Left colon (tissue), 2 donors: ENCODE data around the gene PCGF3. TPM values are rescaled to one million over a fixed set of nuclear protein-coding genes. Genes with fewer than 3 reads are reported as not detected.
"Not testable (repeated sequence)": the region's sequence is repeated elsewhere in the genome, so short reads cannot be mapped to it uniquely, and the experiment has no call there.

ENCODE experiments used
- ATAC-seq: fragments of 200-7000 bp; cut with Tn5 transposase; one replicate; pipeline ENCODE4 v1.9.1; 2020; ENCODE audit warnings: mild to moderate bottlenecking, moderate library complexity
- DNase-seq, 2 donors: peaks; one replicate each; pipeline ENCODE4 v3.0.0-alpha.2; 2020
- intact Hi-C, 2 donors: fragments of 100-400 bp; cut with DNase I in 1 of 2; cut with micrococcal nuclease in 1 of 2; formaldehyde crosslinking; loops; one replicate each; pipeline versions ENCODE4 v1.11.2 to v1.14.0; 2022; cut with DNase I, micrococcal nuclease
- total RNA-seq, 2 donors: library from RNA; stranded (reverse); fragmentation: NEBNext Ultra II Directional; extraction: Animal tissue kit (Norgen Biotek cat#: 25700); gene quantifications; one replicate each; pipeline ENCODE4 v1.2.1, GENCODE V29; 2021
- donor health status: DM: no; HTN: no; CAD: no.
- donor health status: DM: yes; HTN: yes; CAD: no.

The PCGF3 gene
- total RNA-seq, 2 donors from 2014 or later, result 46.9 to 51.9 TPM

DNA sequence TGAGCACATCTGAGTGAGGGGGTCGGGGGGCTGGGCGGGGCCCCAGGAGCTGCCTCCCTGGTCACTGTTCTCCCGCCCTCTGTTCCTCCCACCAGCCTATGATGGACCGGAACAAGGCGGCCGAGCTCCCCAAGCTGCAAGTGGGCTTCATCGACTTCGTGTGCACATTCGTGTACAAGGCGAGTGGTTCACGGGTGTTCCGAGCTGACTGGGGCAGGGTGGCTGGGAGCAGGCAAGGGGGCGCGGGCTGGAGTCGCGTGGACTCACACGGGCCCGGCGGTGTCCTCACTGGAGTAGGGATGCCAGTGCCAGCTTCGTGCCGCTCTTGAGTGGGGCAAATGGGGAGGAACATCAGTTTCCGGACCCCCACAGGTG is 39.2 kb upstream of the PCGF3 start:
- no peak for ATAC-seq
- DNase-seq, result no peak
- intact Hi-C loops, result no loop called here

DNA sequence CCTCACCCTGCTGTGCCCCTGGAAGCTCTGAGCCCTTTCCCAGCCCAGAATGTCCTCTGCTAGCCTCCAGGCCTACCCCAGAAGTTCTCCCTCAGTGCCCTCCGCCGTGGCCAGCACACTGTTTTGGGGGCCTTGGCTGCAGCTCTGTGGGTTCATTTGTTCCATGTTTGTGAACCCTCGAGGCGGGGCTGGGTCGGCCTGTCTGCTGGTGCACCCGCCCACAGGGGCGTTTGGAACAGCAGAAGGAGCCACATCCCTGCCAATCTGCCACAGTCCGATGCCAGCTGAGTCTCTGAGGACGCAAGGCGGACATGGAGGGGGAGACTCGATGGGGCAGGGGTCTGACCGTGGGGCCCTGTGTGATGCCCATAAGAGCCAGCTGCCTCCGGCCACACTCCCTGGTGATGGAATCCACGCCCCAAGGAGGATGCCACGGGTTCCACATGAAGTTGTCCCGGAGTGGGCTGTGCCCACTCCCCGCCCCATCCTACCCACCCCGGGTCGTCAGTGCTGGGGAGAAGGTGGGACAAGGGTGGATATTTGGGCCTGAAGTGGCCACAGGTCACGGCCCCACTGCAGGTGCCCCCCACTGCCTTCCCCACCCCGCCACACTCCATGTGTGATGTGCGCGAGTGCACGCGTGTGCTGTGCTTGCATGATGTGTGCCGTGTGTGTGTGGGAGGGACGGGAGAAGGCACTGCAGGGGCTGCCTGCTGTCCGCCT is 38.6 kb upstream of the PCGF3 start:
- intact Hi-C loops, result no loop called here
- ATAC-seq (no peak), DNase-seq (no peak)

DNA sequence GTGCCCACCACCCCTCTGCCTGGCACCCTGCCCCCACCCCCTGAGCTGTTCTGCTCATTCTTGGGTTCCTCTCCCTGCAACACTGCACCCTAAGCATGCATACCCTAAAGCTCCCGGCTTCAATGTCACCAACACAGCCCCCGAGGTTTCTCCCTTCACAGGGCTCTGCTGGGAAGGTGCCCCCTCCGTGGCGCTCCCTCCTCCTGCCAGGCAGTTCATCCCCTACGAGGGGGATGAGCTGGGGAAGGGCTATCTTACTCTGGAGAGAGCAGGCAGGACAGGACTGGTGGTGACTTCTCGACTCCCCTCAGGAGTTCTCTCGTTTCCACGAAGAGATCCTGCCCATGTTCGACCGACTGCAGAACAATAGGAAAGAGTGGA is 38.1 kb upstream of the PCGF3 start:
- intact Hi-C loops, result no loop called here
- ATAC-seq (no peak), DNase-seq (no peak)

DNA sequence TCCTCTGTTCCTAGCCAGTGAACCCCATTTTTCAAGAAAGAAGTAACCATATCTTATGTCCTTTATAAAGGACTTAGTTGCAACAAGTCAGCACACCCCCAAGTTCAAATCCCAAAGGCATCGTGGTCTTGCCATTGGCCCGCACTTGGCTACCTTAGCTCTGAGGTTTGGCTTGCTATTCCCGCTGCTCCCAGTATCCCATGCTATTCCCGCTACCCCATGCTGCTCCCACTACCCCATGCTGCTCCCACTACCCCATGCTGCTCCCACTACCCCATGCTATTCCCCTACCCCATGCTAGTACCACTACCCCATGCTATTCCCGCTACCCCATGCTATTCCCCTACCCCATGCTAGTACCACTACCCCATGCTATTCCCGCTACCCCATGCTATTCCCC is 37.4 kb upstream of the PCGF3 start:
- intact Hi-C loops, DNase-seq, ATAC-seq: not testable (repeated sequence)

DNA sequence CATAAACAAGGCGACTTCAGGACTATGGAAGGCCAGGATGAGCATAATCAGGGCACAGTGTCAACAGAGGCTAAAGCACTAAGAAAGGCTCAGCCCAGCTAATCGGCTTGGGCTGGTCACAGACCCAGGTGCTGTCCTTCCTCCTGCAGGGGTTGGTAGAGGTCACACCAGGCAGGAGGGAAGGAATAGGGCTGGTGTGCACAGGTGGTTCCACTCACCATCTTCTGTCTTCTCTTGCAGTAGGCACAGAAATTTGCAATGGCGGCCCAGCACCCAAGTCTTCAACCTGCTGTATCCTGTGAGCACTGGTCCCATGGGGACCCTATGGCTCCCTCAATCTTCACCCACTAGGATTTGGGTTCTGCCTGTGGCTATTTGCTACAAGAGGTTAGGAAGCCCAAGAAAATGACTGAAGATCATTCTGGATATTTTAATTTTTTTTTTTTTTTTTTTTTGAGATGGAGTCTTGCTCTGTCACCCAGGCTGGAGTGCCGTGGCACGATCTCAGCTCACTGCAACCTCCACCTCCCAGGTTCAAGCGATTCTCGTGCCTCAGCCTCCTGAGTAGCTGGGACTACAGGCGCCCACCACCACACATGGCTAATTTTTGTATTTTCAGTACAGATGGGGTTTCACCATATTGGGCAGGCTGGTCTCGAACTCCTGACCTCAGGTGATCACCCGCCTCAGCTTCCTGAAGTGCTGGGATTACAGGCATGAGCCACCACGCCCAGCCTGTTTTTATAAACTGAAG is 35.6 kb upstream of the PCGF3 start:
- intact Hi-C loops, ATAC-seq, DNase-seq: not testable (repeated sequence)

DNA sequence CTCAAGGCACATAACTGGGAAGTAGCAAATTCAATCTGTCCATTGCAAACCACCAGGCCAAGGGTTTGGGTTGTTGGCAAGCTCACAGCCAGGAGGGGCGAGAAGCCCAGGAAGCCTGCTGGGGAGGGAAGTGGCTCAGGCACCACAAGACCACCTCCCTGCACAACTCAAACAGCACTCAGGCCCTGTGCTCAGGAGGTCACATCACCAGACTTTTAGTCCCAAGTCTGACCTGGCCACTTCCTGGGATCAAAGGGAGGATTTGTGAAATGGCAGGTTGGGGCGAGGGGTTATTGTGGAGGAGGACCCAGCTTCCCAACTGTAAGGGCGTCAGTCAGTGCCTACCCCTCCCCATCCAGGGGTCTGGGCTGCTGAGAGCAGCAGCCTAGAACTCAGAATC is 33.9 kb upstream of the PCGF3 start:
- intact Hi-C loops, result no loop called here
- DNase-seq (no peak), ATAC-seq (no peak)

DNA sequence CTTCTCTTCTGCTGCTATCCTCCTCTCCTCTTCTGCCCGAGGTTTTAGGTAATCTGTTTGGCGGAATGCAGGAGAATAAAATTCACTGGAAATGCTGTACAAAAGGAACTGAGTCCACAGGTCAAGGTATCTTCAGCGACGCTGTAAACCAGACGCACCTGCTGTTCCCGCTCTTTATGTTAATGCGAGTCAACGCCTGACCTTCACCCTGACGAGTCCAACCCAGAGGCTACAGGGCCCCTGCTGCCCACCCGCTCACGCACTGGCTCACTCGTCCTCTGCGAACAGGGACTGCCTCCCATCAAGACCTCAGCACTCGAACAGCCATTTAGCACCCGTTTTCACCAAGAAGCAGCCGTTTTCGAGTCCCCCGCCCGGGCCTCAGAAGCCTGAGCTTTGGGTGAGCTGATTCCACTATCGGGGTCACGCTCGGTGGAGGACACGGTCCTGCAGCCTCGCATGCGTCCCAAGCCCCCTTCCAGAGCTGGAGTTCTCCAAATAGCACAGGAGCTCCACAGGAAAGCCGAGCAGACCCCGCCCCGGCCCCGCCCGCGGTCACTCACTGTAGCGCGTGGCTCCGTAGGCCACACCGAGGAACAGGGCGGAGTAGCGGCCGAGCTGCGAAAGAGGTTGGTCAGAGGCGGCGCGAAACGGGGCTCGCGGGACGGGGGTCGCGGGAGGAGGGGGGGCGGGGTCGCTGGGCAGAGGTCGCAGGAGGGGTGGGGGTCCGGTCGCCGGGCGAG is 32.1 kb upstream of the PCGF3 start:
- intact Hi-C loops, result no loop called here
- DNase-seq (peak; percentile 70 to 84), ATAC-seq (peak; percentile 51)

DNA sequence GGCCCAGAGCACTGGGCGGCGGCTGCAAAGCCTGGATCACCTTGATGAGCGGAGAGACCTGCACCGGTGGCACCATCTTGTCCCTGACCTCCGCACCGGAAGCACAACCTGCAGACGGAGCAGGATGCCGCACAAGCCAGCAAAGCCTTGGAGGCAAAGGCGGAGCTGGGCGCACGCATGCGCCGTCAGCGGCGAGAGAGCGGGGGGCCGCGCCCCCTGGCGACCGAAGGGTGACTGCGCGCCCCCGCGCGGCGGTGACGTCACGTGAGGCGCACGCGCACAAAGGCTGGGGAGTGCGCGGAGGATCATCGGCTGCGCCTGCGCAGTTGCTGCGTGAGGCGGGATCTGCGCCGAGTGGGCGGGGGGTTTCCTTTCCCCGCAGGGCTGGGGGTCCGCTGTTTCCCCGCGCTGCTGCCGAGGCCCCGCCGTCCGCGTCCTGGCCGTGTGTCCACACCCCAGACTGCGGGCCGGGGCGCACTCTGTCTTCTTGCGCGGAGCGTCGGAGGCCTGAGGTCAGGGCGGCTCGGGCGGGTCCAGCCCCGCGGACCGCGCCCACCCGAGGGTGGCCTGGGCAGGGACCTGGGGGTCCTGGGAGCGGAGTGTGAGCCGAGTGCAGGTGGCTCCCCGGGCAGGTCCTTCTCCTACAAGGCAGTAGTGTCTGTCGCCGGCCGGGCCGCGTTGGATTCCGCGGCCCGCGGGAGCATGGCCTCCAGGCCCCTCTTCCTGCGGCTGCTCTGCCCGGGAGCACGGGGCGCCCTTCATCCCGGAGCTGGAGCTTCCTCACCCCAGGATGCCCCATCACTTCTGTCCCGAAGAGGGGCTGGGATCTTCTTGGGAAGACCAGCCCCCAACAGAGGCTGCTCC is 31.2 kb upstream of the PCGF3 start, which contains the start of the genes ATP5ME and MYL5:
Gene ATP5ME, minus strand, starts transcription at position 105 of the 864 bp plus-strand sequence. Its CDS starts 29 bp downstream, at position 76.
Gene MYL5, plus strand, starts transcription at position 371 of the 864 bp plus-strand sequence. CDS start 3,485 bp downstream, outside the sequence.
- peak; percentile 75 for ATAC-seq
- intact Hi-C loops, result no loop called here
- peak; percentile 97 for DNase-seq

DNA sequence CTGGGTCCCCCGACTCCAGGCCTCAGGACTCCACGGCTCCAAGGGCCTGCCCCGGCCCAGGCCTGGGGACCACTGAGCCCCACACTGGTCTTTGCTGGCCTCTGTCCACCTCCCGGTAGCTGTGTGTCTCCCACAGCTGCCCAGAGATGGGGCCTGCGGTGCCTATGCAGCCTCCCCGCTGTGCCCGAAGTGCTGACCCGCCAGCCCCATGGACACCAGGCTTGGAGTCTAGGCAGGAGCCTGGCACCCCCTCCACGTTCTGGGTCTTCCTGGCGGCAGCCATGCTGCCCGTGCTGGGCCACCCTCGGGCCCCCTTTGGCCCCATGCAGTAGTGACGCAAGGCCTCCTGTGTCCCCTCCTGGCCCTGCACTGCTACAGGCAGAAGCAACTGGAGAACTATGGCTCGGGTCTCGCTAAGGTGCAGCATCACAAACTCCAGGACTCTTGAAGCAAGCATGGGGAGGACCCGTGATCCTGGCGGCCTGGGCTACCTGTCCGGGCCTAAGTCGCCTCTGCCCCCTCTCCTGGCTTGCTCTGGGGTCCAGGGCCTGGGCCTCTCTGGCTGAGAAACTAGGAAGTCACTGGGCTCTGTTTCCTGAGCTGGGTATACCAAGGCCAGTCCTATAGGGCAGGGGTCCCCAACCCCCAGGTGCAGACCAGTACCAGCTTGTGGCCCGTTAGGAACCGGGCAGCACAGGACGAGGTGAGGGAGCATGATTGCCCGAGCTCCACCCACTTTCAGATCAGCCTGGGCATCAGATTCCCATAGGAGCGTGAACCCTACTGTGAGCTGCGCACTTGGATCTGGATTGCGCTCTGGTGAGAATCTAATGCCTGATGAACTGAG is 30.4 kb upstream of the PCGF3 start:
- intact Hi-C loops, result no loop called here
- ATAC-seq, result peak; percentile 0
- no peak for DNase-seq

DNA sequence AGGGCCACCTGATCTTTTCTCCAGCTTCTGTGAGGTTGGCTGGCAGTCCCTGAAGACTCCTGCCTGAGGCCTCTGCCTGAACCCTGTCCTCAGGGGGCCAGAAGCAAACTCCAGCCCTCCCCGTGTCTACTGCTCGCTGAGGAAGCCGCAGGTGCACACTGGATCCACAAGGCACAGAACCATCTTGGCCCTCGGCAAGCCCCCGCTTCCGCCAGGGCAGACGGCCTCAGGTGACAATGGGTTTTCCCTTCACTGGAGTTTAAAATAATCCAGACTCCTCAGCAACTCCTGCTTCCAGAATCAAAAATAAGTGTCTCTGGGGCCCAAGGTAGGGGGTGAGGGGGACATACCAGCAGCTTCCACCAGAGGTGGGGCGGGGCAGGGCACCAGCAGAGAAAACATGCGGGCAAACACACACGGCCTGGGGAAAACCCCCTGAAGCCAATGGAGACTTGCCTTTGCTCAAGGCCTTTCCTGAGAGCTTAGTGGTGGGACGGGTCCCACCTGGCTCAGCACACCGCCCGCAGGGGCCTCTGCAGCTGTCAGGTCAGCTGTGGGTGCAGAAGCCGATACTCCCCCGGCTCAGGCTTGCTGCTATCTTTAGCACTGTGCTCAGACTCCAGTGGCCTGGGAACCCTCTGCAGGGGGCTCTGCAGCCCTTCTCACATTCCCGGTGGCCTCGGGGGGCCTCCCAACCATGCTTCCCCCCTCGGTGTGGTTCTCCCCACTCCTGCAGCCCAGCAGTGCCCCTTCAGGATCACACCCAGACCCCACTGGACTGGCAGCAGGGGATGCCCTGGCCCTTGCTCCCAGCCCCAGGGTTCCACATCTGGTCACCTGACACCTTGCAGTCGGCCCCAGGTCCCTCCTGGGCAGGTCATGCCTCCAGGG is 29.4 kb upstream of the PCGF3 start:
- no peak for DNase-seq
- intact Hi-C loops, result no loop called here
- ATAC-seq, result no peak

DNA sequence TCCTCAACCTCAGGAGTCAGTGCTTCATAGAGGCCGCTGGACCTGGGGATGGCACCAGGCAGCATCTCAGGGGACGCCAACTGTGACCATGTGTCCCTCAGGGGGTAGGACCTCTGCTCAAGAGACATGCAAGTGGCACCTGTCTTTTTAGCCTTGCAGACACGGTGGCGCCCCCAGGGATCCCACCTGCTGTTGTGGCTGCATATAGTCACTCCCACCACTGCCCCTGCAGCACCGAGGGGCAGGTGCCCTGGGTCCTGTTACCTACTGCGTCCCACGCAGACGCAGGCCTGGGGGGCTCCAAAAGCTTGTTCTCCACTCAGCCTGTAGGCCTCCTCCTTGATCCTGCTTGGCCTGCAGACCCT is 28.8 kb upstream of the PCGF3 start:
- no peak for DNase-seq
- intact Hi-C loops, result no loop called here
- ATAC-seq, result no peak

DNA sequence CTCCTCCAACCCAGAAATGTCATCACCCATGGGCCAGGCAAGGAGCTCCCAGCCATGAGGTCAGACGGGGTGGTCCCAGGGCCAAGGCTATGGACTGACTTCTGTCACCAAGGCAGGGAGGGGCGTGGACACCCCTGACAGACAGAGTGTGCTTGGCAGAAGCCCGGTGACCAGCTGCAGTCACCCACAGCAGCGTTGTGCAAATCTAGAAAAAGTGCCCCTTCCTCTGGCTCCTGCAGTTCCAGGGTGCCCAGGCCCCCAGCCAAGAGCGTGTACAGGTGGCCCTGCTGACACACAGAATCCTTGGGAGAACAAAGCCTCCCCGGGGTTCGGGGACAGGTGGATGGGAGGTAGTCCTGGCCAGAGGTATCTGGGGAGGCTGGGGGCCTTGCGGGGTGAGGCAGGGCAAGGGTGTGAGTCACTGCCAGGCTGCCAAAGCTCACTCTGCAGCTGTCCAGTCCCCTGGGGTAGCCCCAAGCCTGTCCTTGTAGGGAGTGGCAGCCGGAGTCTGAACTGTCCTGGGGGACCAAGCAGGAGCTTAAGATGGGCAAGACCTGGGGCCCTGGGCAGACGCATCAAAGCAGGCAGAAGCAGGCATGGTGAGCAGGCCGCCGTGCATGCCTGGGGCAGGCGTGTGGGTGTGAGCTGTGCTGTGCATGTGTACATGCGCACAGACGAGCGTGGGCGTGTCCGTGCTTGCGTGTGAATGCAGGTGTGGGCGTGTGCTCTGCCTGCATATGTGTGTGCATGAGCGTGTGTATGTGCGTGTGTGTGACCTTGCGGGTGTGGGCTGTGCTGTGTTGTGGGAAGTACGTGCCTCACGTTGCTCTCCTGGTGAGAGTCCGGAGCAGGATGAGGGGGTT is 28.0 kb upstream of the PCGF3 start:
- DNase-seq, result peak; percentile 74 to 90
- ATAC-seq, result peak; percentile 50
- intact Hi-C loops, result no loop called here

DNA sequence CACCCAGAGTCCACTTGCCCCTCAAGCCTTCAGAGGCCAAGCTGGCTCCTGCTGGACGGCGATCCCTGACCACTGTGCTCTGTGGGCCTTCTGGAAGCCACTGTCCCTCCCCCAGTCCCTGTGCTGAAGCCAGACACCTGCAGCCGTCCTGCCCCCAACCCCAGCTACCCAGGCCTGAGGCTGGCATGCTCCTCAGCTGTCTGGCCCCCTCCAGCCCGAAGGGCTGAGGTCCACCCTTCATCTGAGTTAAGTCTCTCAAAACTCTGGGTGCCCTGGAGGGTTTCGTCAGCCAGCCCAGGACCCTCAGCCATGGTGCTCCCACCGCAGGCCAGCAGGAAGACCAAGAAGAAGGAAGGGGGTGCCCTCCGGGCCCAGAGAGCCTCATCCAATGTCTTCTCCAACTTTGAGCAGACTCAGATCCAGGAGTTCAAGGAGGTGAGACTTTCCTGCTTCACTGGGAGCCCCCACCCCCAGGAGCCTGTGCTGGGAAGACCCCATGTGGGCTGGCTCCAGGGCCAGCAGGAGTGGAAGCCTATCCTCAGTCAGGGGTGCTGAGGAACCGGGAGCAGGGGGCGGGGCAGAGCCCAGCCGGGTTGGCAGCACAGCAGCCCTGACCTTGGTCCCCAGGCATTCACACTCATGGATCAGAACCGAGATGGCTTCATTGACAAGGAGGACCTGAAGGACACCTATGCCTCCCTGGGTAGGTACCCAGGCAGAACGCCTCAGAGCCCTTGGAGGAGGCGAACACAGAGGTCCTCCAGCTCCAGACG is 27.1 kb upstream of the PCGF3 start:
- ATAC-seq, result no peak

DNA sequence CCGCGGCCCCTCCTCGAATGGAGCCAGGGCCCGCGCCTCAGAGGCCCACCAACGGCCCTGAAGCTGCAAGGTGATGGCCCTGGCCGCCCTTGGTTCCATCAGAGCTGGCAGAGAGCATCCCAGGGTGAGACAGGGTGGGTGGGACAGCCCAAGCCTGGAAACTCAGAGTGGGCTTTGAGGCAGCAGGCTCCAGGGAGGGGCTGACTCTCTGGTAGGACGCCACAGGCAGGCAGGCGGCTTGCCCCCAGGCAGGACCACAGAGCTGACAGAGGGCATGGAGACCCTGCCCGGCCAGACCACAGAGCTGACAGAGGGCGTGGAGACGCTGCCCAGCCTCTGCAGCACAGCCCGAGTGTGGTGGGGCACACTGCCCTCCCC is 26.5 kb upstream of the PCGF3 start:
- ATAC-seq (no peak), DNase-seq (peak in 1 of 2 donors; percentile 26)
- intact Hi-C loops, result no loop called here

More for the DNA sequence above, 27.1 kb upstream of the PCGF3 start:
- no peak for DNase-seq
- intact Hi-C loops, result no loop called here

DNA sequence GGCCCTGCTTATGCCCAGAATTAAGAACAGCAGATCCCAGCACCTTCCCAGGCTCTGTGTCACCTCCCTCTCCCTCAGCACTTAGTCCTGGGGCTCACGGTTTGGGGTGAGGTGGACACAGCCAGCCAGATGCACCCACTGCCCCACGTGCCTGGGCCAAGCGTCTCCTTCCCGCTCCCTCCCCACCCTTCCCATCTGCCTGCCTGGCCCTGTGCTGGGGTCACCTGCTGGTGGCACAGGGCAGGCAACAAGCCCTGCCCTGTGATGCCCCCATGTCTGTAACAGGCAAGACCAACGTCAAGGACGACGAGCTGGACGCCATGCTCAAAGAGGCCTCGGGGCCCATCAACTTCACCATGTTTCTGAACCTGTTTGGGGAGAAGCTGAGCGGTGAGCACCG is 26.0 kb upstream of the PCGF3 start:
- DNase-seq, result no peak
- intact Hi-C loops, result no loop called here
- no peak for ATAC-seq
